HG03457 (cell line): ENCODE results near the gene CHRFAM7A.
"Not testable (repeated sequence)": the region's sequence is repeated elsewhere in the genome, so short reads cannot be mapped to it uniquely, and the experiment has no call there.

Experiments used
- ATAC-seq: cut with Tn5 transposase; IDR thresholded peaks from one replicate; pipeline ENCODE4 v1.9.1; 2021; ENCODE audit warnings: moderate number of reproducible peaks; ENCODE audit not compliant: unreplicated experiment

Gene CHRFAM7A

DNA sequence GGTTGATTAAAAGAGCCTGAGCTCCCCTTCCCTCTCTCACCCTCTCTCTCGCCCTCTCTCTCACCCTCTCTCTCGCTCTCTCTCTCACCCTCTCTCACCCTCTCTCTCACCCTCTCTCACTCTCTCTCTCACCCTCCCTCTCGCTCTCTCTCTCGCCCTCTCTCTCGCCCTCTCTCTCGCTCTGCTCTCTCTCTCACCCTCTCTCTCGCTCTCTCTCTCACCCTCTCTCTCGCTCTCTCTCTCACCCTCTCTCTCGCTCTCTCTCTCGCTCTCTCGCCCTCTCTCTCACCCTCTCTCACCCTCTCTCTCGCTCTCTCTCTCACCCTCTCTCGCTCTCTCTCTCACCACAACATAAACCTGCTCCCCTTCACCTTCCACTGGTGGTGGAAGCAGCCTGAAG, 67.2 kb downstream of the CHRFAM7A start:
- ATAC-seq = not testable (repeated sequence)

- not testable (repeated sequence) for ATAC-seq
These were observed 72.3 kb downstream of the CHRFAM7A start for GRCh38 chr15:30321063-30321462.

GRCh38 chr15:30315704-30316103, 77.6 kb downstream of the CHRFAM7A start:
- ATAC-seq = not testable (repeated sequence)

DNA sequence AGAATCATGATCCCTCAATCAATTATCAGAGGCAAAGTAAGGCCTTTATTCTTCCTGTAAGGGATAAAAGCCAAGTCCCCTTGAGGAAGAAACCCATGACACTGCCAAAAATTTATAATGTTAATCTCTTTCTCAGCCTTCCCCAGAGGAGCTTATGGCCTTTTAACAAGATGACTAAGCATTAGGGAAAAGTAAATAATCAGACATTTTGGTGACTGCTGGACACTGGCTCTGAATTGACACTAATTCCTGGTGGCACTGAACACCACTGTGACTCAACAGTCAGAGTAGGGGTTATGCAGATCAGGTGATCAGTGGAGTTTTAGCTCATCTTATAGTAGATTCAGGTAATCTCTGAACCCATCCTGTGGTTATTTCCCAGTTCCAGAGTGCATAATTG, 82.8 kb downstream of the CHRFAM7A start:
- ATAC-seq = not testable (repeated sequence)
